Measurements from ENCODE around the gene HYAL3. TPM values are rescaled to one million over a fixed set of nuclear protein-coding genes. Genes with fewer than 3 reads are reported as not detected.

Gene HYAL3
- total RNA-seq, 1 experiment from 2014 or later: 10.3 TPM

GRCh38 chr3:50341996-50342650 lies 42.9 kb upstream of the HYAL3 start:
- Histone ChIP-seq H3K4me2 (ENCODE audit: low read length) (peak overlapping the region; percentile 95), H3K4me1 (ENCODE audit: control insufficient read depth in 1 of 2, insufficient read depth in 2 of 2, low read length in 2 of 2) (peaks cover 28 to 62% of the 10 kb centered on the region in 2 experiments), H3K27me3 (ENCODE audit: insufficient read depth, low read length) (no peaks in the 10 kb centered on the region), H3K36me3 (ENCODE audit: control insufficient read depth in 1 of 2, insufficient read depth in 2 of 2, low read length in 2 of 2) (no peaks in the 10 kb centered on the region), H4K20me1 (ENCODE audit: insufficient read depth) (no peaks in the 10 kb centered on the region), H3K9me2 (ENCODE audit: insufficient read depth) (no peaks in the 10 kb centered on the region), H3K4me3 (replicated peaks in 1 of 2; ENCODE audit: low read depth in 1 of 2, low read length in 2 of 2) (no peak overlapping the region), H3K9ac (ENCODE audit: low read length) (0 out of 2 replicates have a peak overlapping the region, but pooled peaks have one; percentile 98), H3K79me2 (ENCODE audit: insufficient read depth, low read length) (peaks cover 22% of the 10 kb centered on the region), H3K9me3 (ENCODE audit: control insufficient read depth in 1 of 2, insufficient read depth in 1 of 2, low read depth in 1 of 2, low read length in 2 of 2) (no peaks in the 10 kb centered on the region), H2AFZ (ENCODE audit: low read depth, low read length, poor library complexity, severe bottlenecking) (no peak overlapping the region), H3K27ac (ENCODE audit: low read depth, low read length) (no peak overlapping the region)
- DNase-seq (ENCODE audit: low read depth, low spot score): no peak
- intact Hi-C loops (cut with micrococcal nuclease): no loop called here
- no TSS peak for BruUV-seq (replicated peaks)
- no peak for TF ChIP-seq ELF1 (IDR thresholded peaks at IDR 0.05; ENCODE audit: borderline replicate concordance, low read depth)
- no peak for TF ChIP-seq EZH2 (IDR thresholded peaks at IDR 0.05)
- no peak for TF ChIP-seq CEBPB (IDR thresholded peaks at IDR 0.05; ENCODE audit: low read depth)
- no peak for TF ChIP-seq EZH2phosphoT487 (IDR thresholded peaks at IDR 0.05; ENCODE audit: borderline replicate concordance)
- TF ChIP-seq ZFX (IDR thresholded peaks at IDR 0.05): no peak
- ChIA-PET RAD21 (ENCODE audit: low non-redundant PET in 1 of 2, low total read pairs in 2 of 2, uncharacterized antibody in 2 of 2, unreplicated experiment in 2 of 2) (no interaction called here), CTCF (no interaction called here), POLR2A (no interaction called here)
- no peak for ATAC-seq

DNA sequence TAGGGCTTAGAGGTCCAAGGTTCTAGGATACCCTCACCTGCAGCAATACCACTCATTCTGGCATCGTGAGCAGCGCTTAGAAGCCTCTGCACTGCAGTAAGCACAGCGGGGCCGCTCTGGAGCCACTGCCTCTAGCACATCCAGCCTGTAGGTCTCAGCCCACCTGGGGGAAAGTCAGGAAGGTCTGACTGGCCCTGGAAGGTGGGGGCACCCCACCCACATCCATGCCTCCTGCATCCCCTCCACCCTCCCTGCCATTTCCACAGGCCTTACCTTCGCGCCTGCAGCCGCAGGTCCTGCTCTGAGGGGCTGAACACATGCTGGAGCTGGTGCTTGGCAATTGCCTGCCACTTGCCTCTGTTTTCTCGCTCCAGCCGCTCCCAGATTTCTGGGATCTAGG lies 42.3 kb upstream of the HYAL3 start:
- H3K27ac ChIP-seq (ENCODE audit: low read depth, low read length): no peak overlapping the region
- H3K9me2 ChIP-seq (ENCODE audit: insufficient read depth): no peaks in the 10 kb centered on the region
- ChIA-PET CTCF (no interaction called here), POLR2A (interaction anchor here (0.8 to 1.3 kb wide), 2 partner anchors 9 to 40 kb away, joined by 3 to 11 read pairs; partner anchors contain the start of genes CYB561D2 and NPRL2), RAD21 (ENCODE audit: low non-redundant PET in 1 of 2, low total read pairs in 2 of 2, uncharacterized antibody in 2 of 2, unreplicated experiment in 2 of 2) (no interaction called here)
- DNase-seq (ENCODE audit: low read depth, low spot score): no peak
- peak overlapping the region; percentile 62 to 89 for H3K4me3 ChIP-seq (replicated peaks in 1 of 2; ENCODE audit: low read depth in 1 of 2, low read length in 2 of 2)
- no peaks in the 10 kb centered on the region for H4K20me1 ChIP-seq (ENCODE audit: insufficient read depth)
- intact Hi-C loops (cut with micrococcal nuclease): no loop called here
- no peaks in the 10 kb centered on the region for H3K27me3 ChIP-seq (ENCODE audit: insufficient read depth, low read length)
- peaks cover 28 to 56% of the 10 kb centered on the region in 2 experiments for H3K4me1 ChIP-seq (ENCODE audit: control insufficient read depth in 1 of 2, insufficient read depth in 2 of 2, low read length in 2 of 2)
- no peak for TF ChIP-seq YY1 (IDR thresholded peaks at IDR 0.05; ENCODE audit: extremely low read depth, insufficient replicate concordance, low read depth, low read length)
- H2AFZ ChIP-seq (ENCODE audit: low read depth, low read length, poor library complexity, severe bottlenecking): no peak overlapping the region
- peaks cover 0 to 3% of the 10 kb centered on the region in 2 experiments; a peak in 1 of 4 replicates for H3K36me3 ChIP-seq (ENCODE audit: control insufficient read depth in 1 of 2, insufficient read depth in 2 of 2, low read length in 2 of 2)
- peak overlapping the region; percentile 95 for H3K4me2 ChIP-seq (ENCODE audit: low read length)
- H3K9ac ChIP-seq (ENCODE audit: low read length): peak overlapping the region; percentile 98
- ATAC-seq: no peak
- no TSS peak for BruUV-seq (replicated peaks)
- peaks cover 28% of the 10 kb centered on the region for H3K79me2 ChIP-seq (ENCODE audit: insufficient read depth, low read length)
- H3K9me3 ChIP-seq (ENCODE audit: control insufficient read depth in 1 of 2, insufficient read depth in 1 of 2, low read depth in 1 of 2, low read length in 2 of 2): no peaks in the 10 kb centered on the region

Measured in HCT116 (cell line).